Measurements from ENCODE around the gene PIBF1.

DNA sequence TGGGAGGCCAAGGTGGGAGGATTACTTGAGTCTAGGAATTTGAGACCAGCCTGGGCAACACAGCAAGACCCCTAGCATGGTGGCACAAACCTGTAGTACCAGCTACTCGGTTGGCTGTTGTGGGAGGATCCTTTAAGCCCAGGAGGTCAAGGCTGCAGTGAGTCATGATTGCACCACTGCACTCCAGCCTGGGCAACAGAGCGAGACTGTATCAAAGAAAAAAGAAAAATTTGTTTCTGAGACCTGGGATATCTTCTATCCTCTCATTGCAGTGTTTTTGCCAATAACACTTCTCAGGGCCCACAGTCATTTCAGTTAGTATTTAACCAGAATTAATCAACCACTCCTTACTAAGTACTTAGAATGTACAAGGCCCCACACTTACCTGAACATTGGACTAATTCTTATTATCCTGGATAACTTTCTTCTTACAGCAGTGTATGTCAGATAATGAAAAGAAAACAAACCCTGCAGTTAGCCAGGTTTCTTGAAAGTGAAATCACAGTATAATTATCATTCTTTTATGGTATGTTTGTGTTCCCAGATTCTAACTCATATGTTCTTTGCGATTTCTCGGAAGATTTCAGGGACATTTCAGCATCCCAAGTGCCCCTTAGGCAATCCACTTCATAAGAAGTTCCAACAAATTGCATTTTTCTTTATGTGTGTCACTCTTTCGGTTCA lies 201.3 kb downstream of the PIBF1 start:
- TF ChIP-seq, protein P1, sequence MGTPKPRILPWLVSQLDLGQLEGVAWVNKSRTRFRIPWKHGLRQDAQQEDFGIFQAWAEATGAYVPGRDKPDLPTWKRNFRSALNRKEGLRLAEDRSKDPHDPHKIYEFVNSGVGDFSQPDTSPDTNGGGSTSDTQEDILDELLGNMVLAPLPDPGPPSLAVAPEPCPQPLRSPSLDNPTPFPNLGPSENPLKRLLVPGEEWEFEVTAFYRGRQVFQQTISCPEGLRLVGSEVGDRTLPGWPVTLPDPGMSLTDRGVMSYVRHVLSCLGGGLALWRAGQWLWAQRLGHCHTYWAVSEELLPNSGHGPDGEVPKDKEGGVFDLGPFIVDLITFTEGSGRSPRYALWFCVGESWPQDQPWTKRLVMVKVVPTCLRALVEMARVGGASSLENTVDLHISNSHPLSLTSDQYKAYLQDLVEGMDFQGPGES (IDR thresholded peaks at IDR 0.05) = no peak
- TF ChIP-seq POLR2AphosphoS5 (IDR thresholded peaks at IDR 0.05; ENCODE audit: low read length) = no peak

Measured in GM12878 (cell line).